Measurements from ENCODE around the gene HCFC2. TPM values are rescaled to one million over a fixed set of nuclear protein-coding genes. Genes with fewer than 3 reads are reported as not detected.

The HCFC2 gene
- total and polyA plus RNA-seq, 9 of the 15 experiments (the other 6 are each of a cell fraction or from before 2014, with no cell fraction given): 1.2 to 6.5 (median 3.8) TPM

- TF ChIP-seq ZNF639 (CRISPR knock-in tag; conservative IDR thresholded peaks at IDR 0.05 in 1 of 2, IDR thresholded peaks at IDR 0.05 in 1 of 2) (peak in 1 of 2 experiments; percentile 93; a peak in 2 of 4 replicates), ARID1B (IDR thresholded peaks at IDR 0.05) (no peak), RFX5 (IDR thresholded peaks at IDR 0.05; ENCODE audit: low read depth, low read length) (no peak), SNIP1 (IDR thresholded peaks at IDR 0.05; ENCODE audit: low read depth) (no peak), PATZ1 (CRISPR knock-in tag; IDR thresholded peaks at IDR 0.05; ENCODE audit: borderline replicate concordance) (no peak), EHMT2 (IDR thresholded peaks at IDR 0.05) (no peak), ZKSCAN8 (CRISPR knock-in tag; IDR thresholded peaks at IDR 0.05) (no peak), NKRF (IDR thresholded peaks at IDR 0.05; ENCODE audit: borderline replicate concordance) (no peak), KLF1 (tag; IDR thresholded peaks at IDR 0.05) (no peak), CTCF (IDR thresholded peaks at IDR 0.05 in 2 of 3, conservative IDR thresholded peaks at IDR 0.05 in 1 of 3; ENCODE audit: insufficient read depth in 2 of 3, low read depth in 1 of 3, low read length in 3 of 3) (no peak), SAP30 (IDR thresholded peaks at IDR 0.05; ENCODE audit: borderline replicate concordance, insufficient read depth, low read depth, low read length, poor library complexity, severe bottlenecking) (no peak), ZNF146 (CRISPR knock-in tag; IDR thresholded peaks at IDR 0.05; ENCODE audit: unreplicated experiment) (no peak), PCBP1 (IDR thresholded peaks at IDR 0.05; ENCODE audit: low read depth, low read length, poor library complexity, severe bottlenecking) (no peak)
These were observed 73.8 kb downstream of the HCFC2 start, which contains the start of gene NFYB (continued) for GRCh38 chr12:104137902-104138796.
